ENCODE data around the gene PSMA6. TPM values are rescaled to one million over a fixed set of nuclear protein-coding genes. Genes with fewer than 3 reads are reported as not detected.
A peak's percentile ranks its signal among the peaks of the same experiment; 100 is the strongest.

PSMA6 gene
- total RNA-seq, 1 experiment from 2014 or later: 211 TPM

DNA sequence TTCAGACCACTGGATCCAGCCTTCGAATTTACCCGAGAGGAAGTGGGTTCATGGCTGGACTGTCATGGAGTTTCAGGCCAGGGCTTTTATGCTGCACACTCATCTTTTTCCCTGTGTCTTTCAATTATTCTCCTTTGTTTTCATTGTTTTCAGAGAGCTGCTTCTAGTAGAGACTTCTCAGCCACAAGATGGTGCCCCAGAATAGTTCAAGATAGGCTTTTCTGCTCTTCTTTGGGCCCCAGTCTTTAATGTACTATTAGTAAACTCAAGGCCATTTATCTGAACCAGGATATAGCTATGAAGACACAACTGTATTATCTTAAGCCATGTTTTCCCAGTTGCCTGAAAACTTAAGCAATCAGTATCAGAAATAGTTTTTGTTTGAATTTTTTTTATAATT, 30.4 kb upstream of the PSMA6 start:
- Histone ChIP-seq H3K4me1 (no peaks in the 10 kb centered on the region), H3K27me3 (no peaks in the 10 kb centered on the region), H3K27ac (no peak overlapping the region), H3K4me3 (no peak overlapping the region), H3K36me3 (peaks cover 13% of the 10 kb centered on the region), H3K9me3 (replicated peaks) (0 out of 2 replicates have a peak, but pooled peaks cover 4% of the 10 kb centered on the region)
- DNase-seq: no peak

DNA sequence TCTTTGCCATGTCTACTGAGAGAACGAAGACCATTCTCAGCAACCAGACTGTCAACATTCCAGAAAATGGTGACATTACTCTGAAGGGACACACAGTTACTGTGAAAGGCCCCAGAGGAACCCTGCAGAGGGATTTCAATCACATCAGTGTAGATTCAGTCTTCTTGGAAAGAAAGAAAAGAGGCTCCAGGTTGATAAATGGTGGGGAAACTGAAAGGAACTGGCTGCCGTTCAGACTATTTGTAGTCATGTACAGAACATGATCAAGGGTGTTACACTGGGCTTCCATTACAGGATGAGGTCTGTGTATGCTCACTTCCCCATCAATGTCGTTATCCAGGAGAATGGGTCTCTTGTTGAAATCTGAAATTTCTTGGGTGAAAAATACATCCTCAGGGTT, 29.7 kb upstream of the PSMA6 start:
- no peaks in the 10 kb centered on the region for H3K4me1 ChIP-seq
- H3K36me3 ChIP-seq: peaks cover 10% of the 10 kb centered on the region
- no peak overlapping the region for H3K27ac ChIP-seq
- no peak overlapping the region for H3K4me3 ChIP-seq
- DNase-seq: no peak
- no peaks in the 10 kb centered on the region for H3K27me3 ChIP-seq
- 0 out of 2 replicates have a peak, but pooled peaks cover 4% of the 10 kb centered on the region for H3K9me3 ChIP-seq (replicated peaks)

DNA sequence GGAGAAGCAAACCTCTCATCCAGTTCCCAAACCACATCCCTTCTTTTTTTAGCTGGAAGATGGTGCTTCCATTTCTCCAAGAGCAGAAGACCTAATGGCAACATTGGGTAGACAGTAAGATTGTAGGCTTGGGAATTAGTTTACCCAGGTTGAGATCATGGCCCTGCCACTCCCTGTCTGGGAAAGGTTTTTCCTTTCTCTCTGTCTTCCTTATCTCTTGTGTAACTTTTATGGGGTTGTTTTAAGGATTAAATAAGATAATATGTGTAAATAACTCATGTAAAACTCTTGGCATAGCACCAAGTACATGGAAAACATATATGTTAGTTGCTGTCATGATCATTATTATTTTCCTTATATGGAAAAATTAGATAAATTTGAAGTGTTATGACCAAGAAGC, 23.2 kb upstream of the PSMA6 start:
- no peak overlapping the region for H3K27ac ChIP-seq

DNA sequence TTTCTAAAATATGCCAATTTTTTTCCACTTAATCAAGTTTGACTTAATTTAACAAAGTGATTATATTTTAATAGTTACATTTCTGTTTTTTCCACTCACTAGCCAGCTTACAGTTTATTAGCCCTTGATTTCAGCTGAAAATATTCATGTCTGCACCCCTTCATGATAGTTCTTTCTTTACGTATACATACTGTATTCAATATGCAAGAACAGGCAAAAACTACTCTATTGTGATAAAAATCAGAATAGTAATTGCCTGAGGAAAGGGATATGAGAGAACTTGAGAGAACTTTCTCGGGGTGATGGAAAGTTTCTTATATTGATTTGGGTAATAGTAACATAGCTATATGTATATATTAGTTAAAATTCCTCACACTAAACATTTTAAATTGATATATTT, 17.4 kb upstream of the PSMA6 start:
- Histone ChIP-seq H3K9me3 (replicated peaks) (no peaks in the 10 kb centered on the region), H3K4me1 (no peaks in the 10 kb centered on the region), H3K27me3 (no peaks in the 10 kb centered on the region), H3K36me3 (peaks cover 3% of the 10 kb centered on the region; the same call in 1 of the 2 replicates), H3K4me3 (no peak overlapping the region), H3K27ac (no peak overlapping the region)
- no peak for DNase-seq

More for the DNA sequence above, 23.2 kb upstream of the PSMA6 start:
- no peak for DNase-seq
- Histone ChIP-seq H3K27me3 (no peaks in the 10 kb centered on the region), H3K36me3 (no peaks in the 10 kb centered on the region), H3K9me3 (replicated peaks) (no peaks in the 10 kb centered on the region), H3K4me1 (no peaks in the 10 kb centered on the region), H3K4me3 (no peak overlapping the region)

DNA sequence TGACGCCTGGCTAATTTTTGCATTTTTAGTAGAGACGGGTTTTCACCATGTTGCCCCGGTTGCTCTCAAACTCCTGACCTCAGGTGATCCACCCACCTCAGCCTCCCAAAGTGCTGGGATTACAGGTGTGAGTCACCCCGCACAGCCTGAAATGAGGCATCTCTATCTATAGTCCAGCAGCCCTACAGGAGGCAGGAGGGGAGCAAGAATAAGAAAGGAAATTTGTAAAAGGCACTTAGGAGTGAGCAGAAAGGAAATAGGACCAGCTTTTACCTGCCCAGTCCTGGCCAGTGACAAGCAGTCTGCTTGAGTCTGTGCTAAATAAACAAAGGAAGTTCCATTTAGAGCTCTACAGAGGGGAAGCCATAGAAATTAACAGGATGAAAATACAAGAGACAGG, 15.0 kb upstream of the PSMA6 start:
- no peaks in the 10 kb centered on the region for H3K27me3 ChIP-seq
- no peak overlapping the region for H3K27ac ChIP-seq
- no peaks in the 10 kb centered on the region for H3K4me1 ChIP-seq
- peaks cover 3% of the 10 kb centered on the region; the same call in 1 of the 2 replicates for H3K36me3 ChIP-seq
- no peak for DNase-seq
- H3K4me3 ChIP-seq: no peak overlapping the region
- no peaks in the 10 kb centered on the region for H3K9me3 ChIP-seq (replicated peaks)

DNA sequence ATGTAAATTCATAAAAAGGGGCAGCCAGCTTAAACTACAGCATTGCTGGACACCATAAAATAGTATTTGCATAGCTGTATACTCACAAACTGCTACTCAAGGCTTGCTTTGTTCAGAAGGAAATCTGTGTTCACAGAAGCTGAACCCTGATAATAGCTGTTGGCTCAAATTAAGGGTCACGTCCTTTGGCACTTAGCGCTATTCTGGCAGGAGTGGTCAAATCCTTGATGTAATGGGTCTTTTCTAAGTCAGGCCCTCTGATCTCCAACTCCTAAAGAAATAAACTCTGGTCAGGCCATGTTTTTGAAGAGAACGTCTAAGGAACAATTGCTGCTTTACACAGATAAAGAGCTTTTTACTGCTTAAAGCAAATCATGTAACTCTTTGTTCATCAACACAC, 12.8 kb upstream of the PSMA6 start:
- Histone ChIP-seq H3K27ac (no peak overlapping the region), H3K4me1 (no peaks in the 10 kb centered on the region), H3K36me3 (peaks cover 3% of the 10 kb centered on the region; the same call in 1 of the 2 replicates), H3K9me3 (replicated peaks) (no peaks in the 10 kb centered on the region), H3K4me3 (no peak overlapping the region), H3K27me3 (no peaks in the 10 kb centered on the region)
- no peak for DNase-seq

DNA sequence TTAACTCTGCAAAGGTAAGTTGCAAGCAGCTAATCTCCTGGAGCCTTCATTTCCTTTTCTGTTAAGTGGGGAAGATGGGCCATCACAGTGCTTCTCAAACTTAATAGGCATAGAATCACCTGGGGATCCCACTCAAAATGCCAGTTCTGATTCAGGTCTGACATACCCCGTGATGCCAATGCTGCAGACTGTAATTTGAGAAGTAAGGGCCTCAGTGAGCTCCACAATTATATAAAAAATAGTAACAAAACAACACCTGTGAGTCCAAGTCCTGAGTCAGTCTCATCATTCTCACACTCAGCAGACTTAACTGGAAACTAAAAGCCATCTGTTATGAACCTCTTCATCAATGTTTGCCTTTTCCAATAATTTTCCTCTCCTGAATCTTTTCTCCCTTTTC, 10.8 kb upstream of the PSMA6 start:
- Histone ChIP-seq H3K4me3 (no peak overlapping the region), H3K27ac (no peak overlapping the region), H3K9me3 (replicated peaks) (no peaks in the 10 kb centered on the region), H3K4me1 (no peaks in the 10 kb centered on the region), H3K27me3 (no peaks in the 10 kb centered on the region), H3K36me3 (no peaks in the 10 kb centered on the region)
- DNase-seq: no peak

DNA sequence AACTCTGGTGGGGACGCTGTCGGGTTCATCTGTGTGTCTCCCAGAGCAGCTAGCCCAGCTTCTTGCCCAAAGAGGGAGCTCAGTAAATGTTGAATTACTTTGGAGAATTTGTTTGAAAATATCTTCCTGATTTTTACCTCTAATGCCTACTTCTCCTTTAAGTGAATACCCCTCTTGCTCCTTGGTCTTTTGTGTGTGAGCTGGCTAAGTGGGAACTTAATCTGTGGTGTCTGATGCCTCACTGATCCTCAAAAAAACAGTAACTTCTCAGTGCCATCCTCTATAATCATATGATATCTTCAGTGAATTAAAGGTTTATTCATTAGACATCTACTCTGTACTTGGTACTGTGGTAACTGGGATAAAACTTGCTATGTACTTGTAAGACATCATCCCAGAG, 7.7 kb upstream of the PSMA6 start:
- DNase-seq: no peak
- Histone ChIP-seq H3K27ac (no peak overlapping the region), H3K27me3 (no peaks in the 10 kb centered on the region), H3K36me3 (no peaks in the 10 kb centered on the region), H3K4me1 (no peaks in the 10 kb centered on the region), H3K9me3 (replicated peaks) (no peaks in the 10 kb centered on the region), H3K4me3 (no peak overlapping the region)

DNA sequence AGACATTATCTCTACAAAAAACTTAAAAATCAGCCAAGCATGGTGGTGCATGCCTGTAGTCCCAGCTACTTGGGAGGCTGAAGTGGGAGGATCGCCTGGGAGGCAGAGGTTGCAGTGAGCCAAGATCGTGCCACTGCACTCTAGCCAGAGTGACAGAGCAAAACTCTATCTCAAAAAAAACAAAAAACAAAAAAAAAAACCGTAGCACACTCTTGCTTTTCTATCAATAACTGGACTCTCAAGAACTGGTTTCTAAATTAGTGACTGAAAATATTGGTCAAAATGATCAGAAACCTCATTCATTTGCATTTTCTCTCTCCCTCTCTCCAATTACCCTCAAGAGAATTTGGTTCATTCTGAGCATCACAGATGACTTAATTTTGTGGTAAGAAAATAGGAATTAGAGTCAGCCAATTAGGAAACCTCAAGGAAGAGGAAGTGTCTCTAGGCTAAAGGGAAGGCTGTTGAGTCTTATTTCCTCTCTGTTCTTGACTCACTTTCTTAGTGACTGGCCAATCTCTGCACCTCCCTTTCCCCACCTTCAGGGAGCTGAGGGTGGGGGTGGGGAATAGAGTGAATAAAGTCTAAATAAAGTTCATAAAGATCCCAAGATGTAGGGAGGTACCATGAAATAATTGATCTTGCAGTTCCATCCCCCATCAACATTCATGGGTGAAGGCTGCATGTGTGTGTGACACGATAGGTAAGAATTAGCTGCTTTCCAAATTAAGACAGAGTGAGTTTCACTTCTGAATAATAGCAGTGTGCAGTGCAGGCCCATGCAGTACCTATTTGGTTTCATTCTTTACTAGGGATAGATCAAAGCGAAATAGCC, 6.8 kb upstream of the PSMA6 start:
- Histone ChIP-seq H3K4me3 (no peak overlapping the region), H3K4me1 (no peaks in the 10 kb centered on the region), H3K9me3 (replicated peaks) (no peaks in the 10 kb centered on the region), H3K27me3 (no peaks in the 10 kb centered on the region), H3K27ac (no peak overlapping the region), H3K36me3 (no peaks in the 10 kb centered on the region)
- DNase-seq: no peak

DNA sequence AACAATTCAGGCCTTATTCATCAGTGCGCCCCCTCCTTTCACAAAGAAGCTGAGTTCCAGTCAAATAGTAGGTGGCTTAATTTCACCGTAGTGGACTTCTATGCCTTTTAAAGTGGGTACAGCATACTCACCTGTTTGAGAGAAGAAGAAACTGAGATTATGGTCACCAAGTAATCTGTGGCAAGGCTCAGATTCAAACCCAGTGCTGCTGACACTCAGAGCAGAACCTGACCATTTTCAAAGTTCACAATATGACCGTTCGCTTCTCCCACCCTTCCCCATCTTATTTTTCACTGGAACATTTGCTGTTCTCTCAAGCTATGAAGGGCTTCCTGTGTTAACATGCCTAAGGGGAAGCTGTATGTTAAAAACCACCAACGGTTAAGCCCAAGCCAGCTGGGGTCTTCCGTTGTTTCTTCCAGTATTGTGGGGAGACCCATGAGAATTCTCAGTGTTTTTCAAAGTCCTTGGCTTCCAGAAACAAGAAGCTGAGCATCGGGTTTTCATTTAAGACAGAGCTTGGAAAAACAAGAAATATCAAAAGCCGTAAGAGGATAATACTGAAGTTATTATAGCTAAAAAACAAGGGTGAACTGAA, 6.1 kb upstream of the PSMA6 start:
- Histone ChIP-seq H3K4me1 (0 out of 2 replicates have a peak, but pooled peaks cover 3% of the 10 kb centered on the region), H3K9me3 (replicated peaks) (no peaks in the 10 kb centered on the region), H3K27me3 (no peaks in the 10 kb centered on the region), H3K4me3 (no peak overlapping the region), H3K36me3 (no peaks in the 10 kb centered on the region), H3K27ac (no peak overlapping the region)
- no peak for DNase-seq

DNA sequence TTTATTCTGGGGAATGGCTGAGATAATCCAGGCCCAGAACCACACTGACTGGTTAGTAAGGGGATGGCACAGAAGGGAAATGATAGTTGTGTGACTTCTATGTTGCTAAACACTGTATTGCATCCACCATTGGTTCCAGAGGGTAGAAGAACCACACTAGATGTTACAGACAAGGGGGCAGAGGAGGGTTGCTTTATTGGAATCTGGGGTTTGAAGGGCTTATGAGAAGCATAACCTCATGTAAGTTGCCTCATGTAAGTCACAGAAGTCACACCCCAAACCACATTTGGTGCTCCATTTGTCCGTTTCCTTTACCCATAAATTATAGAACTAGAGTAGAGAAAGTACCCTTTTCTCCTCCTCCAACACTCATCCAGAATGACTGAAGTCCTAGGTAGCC, 5.5 kb upstream of the PSMA6 start:
- Histone ChIP-seq H3K27ac (no peak overlapping the region), H3K9me3 (replicated peaks) (no peaks in the 10 kb centered on the region), H3K4me1 (0 out of 2 replicates have a peak, but pooled peaks cover 3% of the 10 kb centered on the region), H3K4me3 (no peak overlapping the region), H3K27me3 (no peaks in the 10 kb centered on the region), H3K36me3 (no peaks in the 10 kb centered on the region)
- DNase-seq: no peak

DNA sequence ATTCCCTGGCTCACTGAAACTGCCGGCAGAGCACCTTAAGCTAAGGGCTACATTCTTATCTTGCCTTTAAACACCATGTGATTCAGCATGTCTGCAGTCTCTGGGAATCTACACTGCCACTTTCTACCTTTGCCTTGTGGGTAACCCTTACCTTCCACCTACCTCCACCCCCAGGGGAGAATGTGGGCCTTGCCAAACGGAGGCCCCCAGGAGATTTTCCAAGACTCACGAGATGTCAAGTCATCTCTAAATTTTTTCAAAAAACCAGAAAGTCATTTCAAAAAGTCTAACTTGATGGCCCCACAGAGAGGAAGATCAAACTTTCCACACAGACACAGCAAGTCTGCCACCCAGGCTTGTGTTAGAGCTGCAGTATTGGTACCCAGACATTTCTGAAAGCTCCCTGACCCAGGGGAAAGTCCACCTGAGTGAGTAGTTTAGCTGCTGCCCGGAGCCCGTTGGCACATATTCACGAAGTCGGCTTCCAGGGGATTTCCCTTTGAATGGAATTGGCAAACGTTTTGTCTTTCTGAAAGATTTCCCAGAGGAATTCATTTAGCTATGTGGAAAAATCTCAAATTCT, 4.7 kb upstream of the PSMA6 start:
- H3K9me3 ChIP-seq (replicated peaks): no peaks in the 10 kb centered on the region
- H3K27me3 ChIP-seq: no peaks in the 10 kb centered on the region
- no peaks in the 10 kb centered on the region for H3K36me3 ChIP-seq
- H3K27ac ChIP-seq: no peak overlapping the region
- H3K4me3 ChIP-seq: no peak overlapping the region
- no peak for DNase-seq
- 0 out of 2 replicates have a peak, but pooled peaks cover 3% of the 10 kb centered on the region for H3K4me1 ChIP-seq

DNA sequence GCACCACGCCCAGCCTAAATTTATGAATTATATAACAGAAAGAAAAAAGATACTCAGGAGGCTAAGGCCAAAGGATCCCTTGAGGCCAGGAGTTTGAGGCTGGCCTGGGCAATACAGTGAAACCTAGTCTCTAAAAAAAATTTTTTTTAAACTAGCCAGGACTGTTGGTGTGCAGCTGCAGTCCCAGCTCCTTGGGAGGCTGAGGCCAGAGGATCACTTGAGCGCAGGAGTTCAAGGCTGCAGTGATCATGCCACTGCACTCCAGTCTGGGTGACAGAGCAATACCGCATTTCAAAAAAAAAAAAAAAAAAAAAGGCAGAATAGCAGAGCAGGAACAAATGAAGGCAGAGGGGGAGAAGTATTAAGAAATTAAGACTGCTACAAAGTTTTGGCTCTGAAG, 2.6 kb upstream of the PSMA6 start:
- Histone ChIP-seq H3K4me1 (peaks cover 11% of the 10 kb centered on the region; the same call in 1 of the 2 replicates), H3K27me3 (no peaks in the 10 kb centered on the region), H3K9me3 (replicated peaks) (no peaks in the 10 kb centered on the region), H3K4me3 (no peak overlapping the region), H3K36me3 (peaks cover 7% of the 10 kb centered on the region), H3K27ac (no peak overlapping the region)
- no peak for DNase-seq

DNA sequence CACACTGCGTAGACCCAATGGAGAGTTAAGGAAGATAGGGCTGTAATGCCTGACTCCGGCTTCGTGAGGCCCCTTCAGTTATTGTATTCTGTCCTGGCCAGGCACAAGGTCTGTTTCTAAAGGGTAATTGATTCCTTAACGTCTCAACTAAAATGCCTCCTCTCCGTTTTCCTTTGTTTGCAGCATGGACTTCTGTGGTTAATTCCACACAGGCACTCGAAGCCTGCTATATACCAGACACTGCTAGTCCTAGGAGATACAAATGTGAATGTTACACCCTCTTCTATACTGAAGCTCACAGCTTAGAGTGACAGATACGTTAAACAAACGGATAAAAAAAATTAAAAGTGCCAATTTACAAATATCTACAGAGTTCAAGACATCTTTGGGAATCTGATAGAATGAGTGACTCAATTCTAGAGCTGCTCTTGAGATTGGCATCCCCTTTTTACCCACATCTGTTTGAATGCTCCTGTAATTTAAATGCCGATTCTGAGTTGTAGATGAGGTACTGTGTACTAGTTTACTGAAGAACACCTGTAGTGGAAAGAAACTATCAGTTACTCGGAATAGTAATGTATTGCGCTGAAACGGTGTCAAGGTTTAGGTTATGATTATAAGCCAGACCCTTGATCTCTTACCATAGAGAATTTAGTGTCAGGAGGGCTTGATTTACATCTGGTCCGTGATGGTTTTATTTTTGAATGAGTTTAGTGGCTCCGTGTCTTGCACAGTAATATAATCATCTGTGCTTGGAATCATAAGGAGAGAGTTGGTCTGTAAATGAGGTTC, 784 bp downstream of the PSMA6 start:
- peaks cover 10% of the 10 kb centered on the region for H3K36me3 ChIP-seq
- peak overlapping the region; percentile 77 for H3K27ac ChIP-seq
- H3K9me3 ChIP-seq (replicated peaks): no peaks in the 10 kb centered on the region
- no peak for DNase-seq
- peaks cover 11% of the 10 kb centered on the region; the same call in 1 of the 2 replicates for H3K4me1 ChIP-seq
- no peaks in the 10 kb centered on the region for H3K27me3 ChIP-seq
- H3K4me3 ChIP-seq: peak overlapping the region; percentile 92

DNA sequence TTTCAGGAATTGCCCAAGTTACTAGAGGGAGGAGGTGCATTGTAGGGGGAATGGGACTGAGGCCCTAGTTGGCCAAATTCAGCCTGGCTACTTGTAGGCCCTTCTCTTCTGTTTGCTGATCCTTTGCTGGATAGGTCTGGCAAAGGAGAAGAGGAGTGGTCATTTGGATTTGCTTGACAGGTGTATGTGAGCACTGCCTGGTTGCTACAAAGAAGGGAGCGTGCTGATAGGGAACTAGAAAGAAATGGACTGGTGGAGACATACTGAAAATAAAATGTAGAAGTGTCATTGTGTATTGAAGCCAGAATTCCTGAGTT, 3.6 kb downstream of the PSMA6 start:
- H3K4me1 ChIP-seq: peaks cover 11% of the 10 kb centered on the region; the same call in 1 of the 2 replicates
- no peaks in the 10 kb centered on the region for H3K9me3 ChIP-seq (replicated peaks)
- peaks cover 15% of the 10 kb centered on the region for H3K36me3 ChIP-seq
- DNase-seq: no peak
- H3K4me3 ChIP-seq: no peak overlapping the region
- H3K27me3 ChIP-seq: no peaks in the 10 kb centered on the region
- H3K27ac ChIP-seq: no peak overlapping the region

Measured in SJCRH30 (cell line).